Naive B cell (primary cell): ENCODE measurements around the gene C19orf38. TPM values are rescaled to one million over a fixed set of nuclear protein-coding genes. Genes with fewer than 3 reads are reported as not detected.

Experiments used
- polyA plus RNA-seq, 6 donors: library from polyadenylated mRNA; unstranded; fragments of 300-500 nt; fragmentation: Illumina TruSeq; gene quantifications; one replicate each; pipeline ENCODE4 v1.2.3, GENCODE V29; 2021; ENCODE audit warnings: low read depth in 6 of 6

C19orf38 gene
- polyA plus RNA-seq, 6 donors from 2014 or later, result 1.5 to 5.3 (median 1.9) TPM

Other genes with a start within 250 kb of the C19orf38 start
- 100 to 1,000 TPM; 290 to 499 (median 313) TPM for gene SLC44A2, start 222.9 kb upstream of the C19orf38 start, polyA plus RNA-seq
- gene ILF3, start 194.1 kb upstream of the C19orf38 start, polyA plus RNA-seq, result 10 to 100 TPM; 34.2 to 95.0 (median 71.6) TPM
- gene QTRT1, start 147.0 kb upstream of the C19orf38 start, polyA plus RNA-seq, result 10 to 100 TPM; 39.0 to 82.5 (median 46.2) TPM
- 100 to 1,000 TPM in 1 of 6 donors, 10 to 100 TPM in 5; 53.6 to 111 (median 63.0) TPM for gene DNM2, start 130.3 kb upstream of the C19orf38 start, polyA plus RNA-seq
- gene TMED1, start 12.2 kb upstream of the C19orf38 start, polyA plus RNA-seq, result 10 to 100 TPM; 17.4 to 25.8 (median 22.3) TPM
- under 1 TPM; 0.37 to 0.75 (median 0.63) TPM for gene CARM1, start 23.1 kb downstream of the C19orf38 start, polyA plus RNA-seq
- gene YIPF2, start 80.2 kb downstream of the C19orf38 start, polyA plus RNA-seq, result 10 to 100 TPM in 2 of 6 donors, 1 to 10 TPM in 4; 3.7 to 18.5 (median 7.4) TPM
- gene TIMM29, start 80.4 kb downstream of the C19orf38 start, polyA plus RNA-seq, result 10 to 100 TPM in 5 of 6 donors, 1 to 10 TPM in 1; 4.3 to 24.0 (median 17.9) TPM
- gene SMARCA4, start 112.6 kb downstream of the C19orf38 start, polyA plus RNA-seq, result 10 to 100 TPM in 1 of 6 donors, 1 to 10 TPM in 5; 4.1 to 21.9 (median 7.2) TPM
- gene LDLR, start 241.0 kb downstream of the C19orf38 start, polyA plus RNA-seq, result 1 to 10 TPM in 3 of 6 donors, under 1 TPM in 3; 0.35 to 2.6 (median 1.0) TPM